Duodenal mucosa (tissue), 2 donors: ENCODE data around the gene CIDEB.
"Not testable (repeated sequence)": the region's sequence is repeated elsewhere in the genome, so short reads cannot be mapped to it uniquely, and the experiment has no call there.

Experiments
- H3K27ac ChIP-seq: one replicate; pipeline ENCODE4 v1.7.0; 2013; ENCODE audit warnings: low read depth, low read length
- H3K27me3 ChIP-seq, 2 donors: one replicate each; pipeline ENCODE4 v1.7.0; 2013; ENCODE audit warnings: low read length in 2 of 2, control low read depth in 1 of 2; ENCODE audit not compliant: insufficient read depth in 2 of 2, control insufficient read depth in 1 of 2
- H3K36me3 ChIP-seq, 2 donors: one replicate each; pipeline ENCODE4 v1.7.0; 2013; ENCODE audit warnings: low read length in 2 of 2, control low read depth in 1 of 2; ENCODE audit not compliant: insufficient read depth in 2 of 2, control insufficient read depth in 1 of 2
- H3K4me1 ChIP-seq, 2 donors: one replicate each; pipeline ENCODE4 v1.7.0; 2013; ENCODE audit warnings: low read length in 2 of 2, control low read depth in 1 of 2; ENCODE audit not compliant: insufficient read depth in 2 of 2, control insufficient read depth in 1 of 2
- H3K4me3 ChIP-seq, 2 donors: one replicate each; pipeline ENCODE4 v1.7.0; 2013; ENCODE audit warnings: low read length in 2 of 2, low read depth in 1 of 2
- H3K9ac ChIP-seq, 2 donors: one replicate each; pipeline ENCODE4 v1.7.0; 2013; ENCODE audit warnings: low read length in 2 of 2, low read depth in 1 of 2
- H3K9me3 ChIP-seq, 2 donors: one replicate each; pipeline ENCODE4 v1.7.0; 2013; ENCODE audit warnings: low read length in 2 of 2, control low read depth in 1 of 2; ENCODE audit not compliant: control insufficient read depth in 1 of 2

The CIDEB gene

GRCh38 chr14:24334431-24335291 is 26.9 kb upstream of the CIDEB start, which contains the start of gene ADCY4:
ADCY4 (minus strand) TSS chr14:24335071; CDS start chr14:24334652, 419 bp downstream.
- Histone ChIP-seq H3K4me1 (peaks cover 45 to 48% of the 10 kb centered on the region in 2 donors), H3K27ac (peak within 1 kb of the TSS; percentile 14), H3K9ac (no peak within 1 kb of the TSS), H3K27me3 (peaks cover 8 to 23% of the 10 kb centered on the region in 2 donors), H3K9me3 (no peaks in the 10 kb centered on the region), H3K36me3 (peaks cover 7 to 25% of the 10 kb centered on the region in 2 donors), H3K4me3 (peak within 1 kb of the TSS; percentile 49 to 57)

GRCh38 chr14:24332268-24332993 is 24.7 kb upstream of the CIDEB start:
- H3K27me3 ChIP-seq, result peaks cover 10 to 23% of the 10 kb centered on the region in 2 donors
- peak overlapping the region; percentile 65 to 76 for H3K4me3 ChIP-seq
- H3K4me1 ChIP-seq, result peaks cover 32 to 49% of the 10 kb centered on the region in 2 donors
- H3K9ac ChIP-seq, result peak overlapping the region; percentile 23 to 43
- no peaks in the 10 kb centered on the region for H3K9me3 ChIP-seq
- peaks cover 5 to 16% of the 10 kb centered on the region in 2 donors for H3K36me3 ChIP-seq
- H3K27ac ChIP-seq, result no peak overlapping the region

GRCh38 chr14:24331731-24332267 is 24.0 kb upstream of the CIDEB start:
- Histone ChIP-seq H3K9ac (no peak overlapping the region), H3K27me3 (peaks cover 12 to 23% of the 10 kb centered on the region in 2 donors), H3K36me3 (peaks cover 0 to 10% of the 10 kb centered on the region in 2 donors), H3K9me3 (no peaks in the 10 kb centered on the region), H3K4me3 (peak overlapping the region in 1 of 2 donors; percentile 65), H3K27ac (no peak overlapping the region), H3K4me1 (peaks cover 32 to 53% of the 10 kb centered on the region in 2 donors)

- Histone ChIP-seq H3K27me3 (peaks cover 12 to 23% of the 10 kb centered on the region in 2 donors), H3K36me3 (peaks cover 0 to 4% of the 10 kb centered on the region in 2 donors), H3K27ac (no peak overlapping the region), H3K4me3 (no peak overlapping the region), H3K9ac (no peak overlapping the region), H3K9me3 (no peaks in the 10 kb centered on the region), H3K4me1 (peaks cover 32 to 53% of the 10 kb centered on the region in 2 donors)
These were observed 23.3 kb upstream of the CIDEB start for GRCh38 chr14:24330973-24331674.

GRCh38 chr14:24329736-24330135 is 22.0 kb upstream of the CIDEB start:
- peaks cover 6 to 9% of the 10 kb centered on the region in 2 donors for H3K27me3 ChIP-seq
- no peak overlapping the region for H3K27ac ChIP-seq
- no peak overlapping the region for H3K4me3 ChIP-seq
- peaks cover 28 to 48% of the 10 kb centered on the region in 2 donors for H3K4me1 ChIP-seq
- no peak overlapping the region for H3K9ac ChIP-seq
- no peaks in the 10 kb centered on the region for H3K9me3 ChIP-seq
- no peaks in the 10 kb centered on the region for H3K36me3 ChIP-seq

GRCh38 chr14:24329073-24329663 is 21.4 kb upstream of the CIDEB start:
- no peaks in the 10 kb centered on the region for H3K36me3 ChIP-seq
- H3K9ac ChIP-seq, result no peak overlapping the region
- H3K4me3 ChIP-seq, result no peak overlapping the region
- H3K4me1 ChIP-seq, result peaks cover 25 to 43% of the 10 kb centered on the region in 2 donors
- H3K27ac ChIP-seq, result no peak overlapping the region
- H3K27me3 ChIP-seq, result peaks cover 4% of the 10 kb centered on the region in 2 donors
- no peaks in the 10 kb centered on the region for H3K9me3 ChIP-seq

GRCh38 chr14:24327914-24328313 is 20.1 kb upstream of the CIDEB start:
- H3K27ac ChIP-seq, H3K4me3 ChIP-seq, H3K9ac ChIP-seq, H3K27me3 ChIP-seq, H3K36me3 ChIP-seq, H3K9me3 ChIP-seq: not testable (repeated sequence)
- peaks cover 15 to 35% of the 10 kb centered on the region in 2 donors for H3K4me1 ChIP-seq

GRCh38 chr14:24327303-24327702 is 19.5 kb upstream of the CIDEB start:
- Histone ChIP-seq H3K36me3 (no peaks in the 10 kb centered on the region), H3K9ac (no peak overlapping the region), H3K9me3 (no peaks in the 10 kb centered on the region), H3K4me3 (no peak overlapping the region), H3K4me1 (peaks cover 9 to 29% of the 10 kb centered on the region in 2 donors), H3K27me3 (peaks cover 0 to 4% of the 10 kb centered on the region in 2 donors), H3K27ac (no peak overlapping the region)

GRCh38 chr14:24325963-24326362 is 18.2 kb upstream of the CIDEB start:
- peaks cover 0 to 20% of the 10 kb centered on the region in 2 donors for H3K4me1 ChIP-seq
- no peaks in the 10 kb centered on the region for H3K9me3 ChIP-seq
- no peak overlapping the region for H3K4me3 ChIP-seq
- no peak overlapping the region for H3K9ac ChIP-seq
- H3K27ac ChIP-seq, result no peak overlapping the region
- H3K27me3 ChIP-seq, result peaks cover 0 to 4% of the 10 kb centered on the region in 2 donors
- no peaks in the 10 kb centered on the region for H3K36me3 ChIP-seq
